HCT116 (cell line): ENCODE measurements around the gene SLAMF8. TPM values are rescaled to one million over a fixed set of nuclear protein-coding genes. Genes with fewer than 3 reads are reported as not detected.

Experiments
- ATAC-seq: fragments of 200-7000 bp; cut with Tn5 transposase; 2 replicates; pipeline ENCODE4 v1.9.1; 2020; ENCODE audit warnings: mild to moderate bottlenecking, moderate library complexity
- BruUV-seq: library from RNA; stranded (reverse); fragments of 400-500 nt; replicated peaks from 2 replicates; lab custom pipeline; 2021; lab: Mats Ljungman, UMichigan
- CTCF ChIA-PET: fragments of 300-600 bp; sonication (Branson Sonifier 250); formaldehyde crosslinking; loops from one replicate; lab custom pipeline; 2021; ENCODE audit warnings: antibody characterized with exemption; lab: Charles Lee
- POLR2A ChIA-PET: fragments of 300-600, 350-600 bp; sonication (Branson Sonifier 250); formaldehyde crosslinking; loops from one replicate; lab custom pipeline; 2021; ENCODE audit warnings: antibody characterized with exemption; lab: Charles Lee
- RAD21 ChIA-PET, 2 experiments: fragments of 300-600 bp; sonication (Branson Sonifier 250); formaldehyde crosslinking; loops; one replicate each; lab custom pipeline; 2023; ENCODE audit warnings: low total read pairs in 2 of 2; ENCODE audit not compliant: uncharacterized antibody in 2 of 2, unreplicated experiment in 2 of 2, low non-redundant PET in 1 of 2; lab: Charles Lee
- DNase-seq: peaks from one replicate; pipeline ENCODE4 v3.0.0-alpha.2; 2010; ENCODE audit warnings: low read depth, low spot score
- H2AFZ ChIP-seq: fragments of 200-600 bp; shearing (Covaris generic), sonication (generic); 2 replicates; pipeline ENCODE4 v1.6.1; 2017; ENCODE audit warnings: low read depth, mixed run types, mixed read lengths, antibody characterized with exemption, low read length; ENCODE audit not compliant: poor library complexity, severe bottlenecking
- H3K27ac ChIP-seq: 2 replicates; pipeline ENCODE4 v1.5.1; 2012; ENCODE audit warnings: low read depth, low read length
- H3K27me3 ChIP-seq: fragments of 200-600 bp; sonication (generic); 2 replicates; pipeline ENCODE4 v1.6.1; 2016; ENCODE audit warnings: mixed run types, low read length, mixed read lengths; ENCODE audit not compliant: insufficient read depth
- H3K36me3 ChIP-seq, 2 experiments: fragments of 200-500 bp in 1 of 2; fragments of 200-600 bp in 1 of 2; sonication (Bioruptor generic) in 1 of 2; sonication (generic) in 1 of 2; 2 replicates each; pipeline versions ENCODE4 v1.5.1 to v1.6.1; 2014 to 2016; ENCODE audit warnings: low read length in 2 of 2, inconsistent platforms in 1 of 2, mixed read lengths in 1 of 2, mixed run types in 1 of 2; ENCODE audit not compliant: insufficient read depth in 2 of 2, control insufficient read depth in 1 of 2
- H3K4me1 ChIP-seq, 2 experiments: fragments of 200-600 bp in 1 of 2; sonication (generic) in 1 of 2; 2 replicates each; pipeline versions ENCODE4 v1.5.1 to v1.6.1; 2012 to 2017; ENCODE audit warnings: low read length in 2 of 2, inconsistent platforms in 1 of 2, mild to moderate bottlenecking in 1 of 2, mixed read lengths in 1 of 2, mixed run types in 1 of 2, moderate library complexity in 1 of 2; ENCODE audit not compliant: insufficient read depth in 2 of 2, control insufficient read depth in 1 of 2
- H3K4me2 ChIP-seq: fragments of 200-600 bp; sonication (generic); 2 replicates; pipeline ENCODE4 v1.6.1; 2017; ENCODE audit warnings: mixed run types, low read length, mixed read lengths
- H3K4me3 ChIP-seq, 2 experiments: fragments of 200-600 bp in 1 of 2; sonication (generic) in 1 of 2; replicated peaks in 1 of 2; 2 replicates each; pipeline ENCODE4 v1.5.1; 2011 to 2016; ENCODE audit warnings: low read length in 2 of 2, control low read depth in 1 of 2, low read depth in 1 of 2, mild to moderate bottlenecking in 1 of 2, mixed read lengths in 1 of 2, mixed run types in 1 of 2
- H3K79me2 ChIP-seq: fragments of 200-600 bp; sonication (generic); 2 replicates; pipeline ENCODE4 v1.6.1; 2017; ENCODE audit warnings: mild to moderate bottlenecking, mixed run types, low read length, moderate library complexity, mixed read lengths; ENCODE audit not compliant: insufficient read depth
- H3K9ac ChIP-seq: fragments of 200-600 bp; sonication (generic); 2 replicates; pipeline ENCODE4 v1.6.1; 2016; ENCODE audit warnings: low read length, mixed read lengths
- H3K9me2 ChIP-seq: fragments of 200-600 bp; sonication (generic), shearing (Covaris generic); 2 replicates; pipeline ENCODE4 v1.6.1; 2017; ENCODE audit warnings: mixed run types, mild to moderate bottlenecking, moderate library complexity; ENCODE audit not compliant: insufficient read depth
- H3K9me3 ChIP-seq, 2 experiments: fragments of 200-500 bp in 1 of 2; fragments of 200-600 bp in 1 of 2; sonication (Bioruptor generic) in 1 of 2; sonication (generic) in 1 of 2; 2 replicates each; pipeline ENCODE4 v1.6.1; 2014 to 2017; ENCODE audit warnings: low read length in 2 of 2, mixed read lengths in 2 of 2, inconsistent platforms in 1 of 2, low read depth in 1 of 2, mild to moderate bottlenecking in 1 of 2, mixed run types in 1 of 2, moderate library complexity in 1 of 2; ENCODE audit not compliant: control insufficient read depth in 1 of 2, insufficient read depth in 1 of 2
- H4K20me1 ChIP-seq: fragments of 200-600 bp; sonication (generic), shearing (Covaris generic); 2 replicates; pipeline ENCODE4 v1.6.1; 2017; ENCODE audit warnings: mixed run types, mild to moderate bottlenecking, moderate library complexity; ENCODE audit not compliant: insufficient read depth
- CBX3 ChIP-seq: IDR thresholded peaks from 2 replicates; pipeline ENCODE4 v1.6.1; 2012; ENCODE audit warnings: low read depth
- CEBPB ChIP-seq: IDR thresholded peaks from 2 replicates; pipeline ENCODE4 v1.6.1; 2012; ENCODE audit warnings: low read depth
- JUND ChIP-seq: IDR thresholded peaks from 2 replicates; pipeline ENCODE4 v1.6.1; 2012
- POLR2A ChIP-seq: IDR thresholded peaks from 2 replicates; pipeline ENCODE4 v1.7.0; 2011; ENCODE audit warnings: borderline replicate concordance; ENCODE audit not compliant: insufficient read depth, insufficient read length; ENCODE audit errors: extremely low read depth
- RAD21 ChIP-seq: IDR thresholded peaks from 2 replicates; pipeline ENCODE4 v1.6.1; 2012; ENCODE audit warnings: low read depth, mild to moderate bottlenecking
- SIN3A ChIP-seq: IDR thresholded peaks from 2 replicates; pipeline ENCODE4 v1.6.1; 2012; ENCODE audit warnings: low read depth
- SP1 ChIP-seq: IDR thresholded peaks from 2 replicates; pipeline ENCODE4 v1.6.1; 2012; ENCODE audit warnings: low read depth
- TCF7L2 ChIP-seq: IDR thresholded peaks from 2 replicates; pipeline ENCODE4 v1.7.0; 2011; ENCODE audit warnings: borderline replicate concordance, inconsistent platforms; ENCODE audit not compliant: insufficient read depth, insufficient read length; ENCODE audit errors: extremely low read depth
- YY1 ChIP-seq: IDR thresholded peaks from 2 replicates; pipeline ENCODE4 v1.6.1; 2011; ENCODE audit warnings: low read length, low read depth, moderate library complexity, mild to moderate bottlenecking; ENCODE audit not compliant: insufficient replicate concordance; ENCODE audit errors: extremely low read depth
- ZNF274 ChIP-seq: fragments of 200-500 bp; sonication (Bioruptor generic); IDR thresholded peaks from 2 replicates; pipeline ENCODE4 v1.6.1; 2014; ENCODE audit warnings: mild to moderate bottlenecking, low read depth, low read length, inconsistent platforms
- intact Hi-C: fragments of 100-400 bp; cut with micrococcal nuclease; formaldehyde crosslinking; loops from 2 replicates; pipeline ENCODE4 v1.10.0; 2022
- total RNA-seq: library from RNA; stranded (reverse); gene quantifications from one replicate; pipeline ENCODE4 v1.2.1, GENCODE V29; 2021; ENCODE audit not compliant: unreplicated experiment
- TF ChIP-seq, protein P1 (sequence below), 3 experiments: fragments of 200-600 bp in 1 of 3; sonication (generic) in 1 of 3; IDR thresholded peaks in 2 of 3; conservative IDR thresholded peaks in 1 of 3; 2 replicates each; pipeline ENCODE4 v1.5.1; 2012 to 2017; ENCODE audit warnings: low read depth in 2 of 3, low read length in 2 of 3, antibody characterized with exemption in 1 of 3, borderline replicate concordance in 1 of 3, control low read depth in 1 of 3, mild to moderate bottlenecking in 1 of 3, mixed read lengths in 1 of 3, mixed run types in 1 of 3, moderate library complexity in 1 of 3; ENCODE audit not compliant: insufficient read depth in 1 of 3
- TF ChIP-seq, protein P2 (sequence below): IDR thresholded peaks from 2 replicates; pipeline ENCODE4 v1.6.1; 2012
- TF ChIP-seq, protein P3 (sequence below): IDR thresholded peaks from 2 replicates; pipeline ENCODE4 v1.6.1; 2012; ENCODE audit warnings: low read depth

SLAMF8 gene
- total RNA-seq, 1 experiment from 2014 or later, result not detected

GRCh38 chr1:159861218-159861617, 34.5 kb downstream of the SLAMF8 start:
- H3K4me2 ChIP-seq, result no peak overlapping the region
- no peaks in the 10 kb centered on the region for H4K20me1 ChIP-seq
- H3K9ac ChIP-seq, result no peak overlapping the region
- H3K9me3 ChIP-seq, result no peaks in the 10 kb centered on the region
- no TSS peak for BruUV-seq
- ATAC-seq (no peak), DNase-seq (no peak)
- no peaks in the 10 kb centered on the region for H3K79me2 ChIP-seq
- peaks cover 9 to 12% of the 10 kb centered on the region in 2 experiments for H3K4me1 ChIP-seq
- RAD21 ChIA-PET, result no interaction called here
- intact Hi-C loops, result no loop called here
- POLR2A ChIA-PET, result interaction anchor here (0.6 kb wide), 1 partner anchor 41 kb away, joined by 3 read pairs; no protein-coding TSS in a partner anchor
- no peaks in the 10 kb centered on the region for H3K9me2 ChIP-seq
- H3K27ac ChIP-seq, result no peak overlapping the region
- no peak overlapping the region for H2AFZ ChIP-seq
- no peak overlapping the region for H3K4me3 ChIP-seq
- CTCF ChIA-PET, result no interaction called here
- H3K36me3 ChIP-seq, result no peaks in the 10 kb centered on the region
- H3K27me3 ChIP-seq, result no peaks in the 10 kb centered on the region; the same call in 1 of the 2 replicates
- TF ChIP-seq RAD21, result no peak
- TF ChIP-seq, all 23 proteins: peak for 0

DNA sequence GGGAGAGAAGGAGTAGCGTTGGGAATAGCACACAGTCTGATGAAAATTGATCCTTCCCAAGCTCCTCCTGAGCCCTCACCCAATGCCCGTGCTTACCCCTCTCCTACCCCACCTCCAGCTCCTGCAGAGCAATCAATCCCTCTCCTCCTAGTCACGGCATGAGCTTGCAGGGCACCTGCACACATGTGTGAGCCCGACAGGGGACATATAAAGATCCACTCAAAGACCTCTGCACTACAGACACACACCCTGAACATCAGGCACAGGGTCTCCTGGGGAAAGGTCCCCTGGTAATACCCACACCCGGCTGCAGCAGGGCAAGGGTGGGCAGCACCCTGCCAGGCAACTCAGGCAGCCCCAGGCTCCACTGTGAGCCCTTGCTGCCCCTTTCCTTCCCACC, 35.4 kb downstream of the SLAMF8 start:
- H3K27me3 ChIP-seq, result no peaks in the 10 kb centered on the region; the same call in 1 of the 2 replicates
- no peaks in the 10 kb centered on the region for H3K36me3 ChIP-seq
- no peak overlapping the region for H3K9ac ChIP-seq
- BruUV-seq, result no TSS peak
- no peak for DNase-seq
- TF ChIP-seq, protein P1, sequence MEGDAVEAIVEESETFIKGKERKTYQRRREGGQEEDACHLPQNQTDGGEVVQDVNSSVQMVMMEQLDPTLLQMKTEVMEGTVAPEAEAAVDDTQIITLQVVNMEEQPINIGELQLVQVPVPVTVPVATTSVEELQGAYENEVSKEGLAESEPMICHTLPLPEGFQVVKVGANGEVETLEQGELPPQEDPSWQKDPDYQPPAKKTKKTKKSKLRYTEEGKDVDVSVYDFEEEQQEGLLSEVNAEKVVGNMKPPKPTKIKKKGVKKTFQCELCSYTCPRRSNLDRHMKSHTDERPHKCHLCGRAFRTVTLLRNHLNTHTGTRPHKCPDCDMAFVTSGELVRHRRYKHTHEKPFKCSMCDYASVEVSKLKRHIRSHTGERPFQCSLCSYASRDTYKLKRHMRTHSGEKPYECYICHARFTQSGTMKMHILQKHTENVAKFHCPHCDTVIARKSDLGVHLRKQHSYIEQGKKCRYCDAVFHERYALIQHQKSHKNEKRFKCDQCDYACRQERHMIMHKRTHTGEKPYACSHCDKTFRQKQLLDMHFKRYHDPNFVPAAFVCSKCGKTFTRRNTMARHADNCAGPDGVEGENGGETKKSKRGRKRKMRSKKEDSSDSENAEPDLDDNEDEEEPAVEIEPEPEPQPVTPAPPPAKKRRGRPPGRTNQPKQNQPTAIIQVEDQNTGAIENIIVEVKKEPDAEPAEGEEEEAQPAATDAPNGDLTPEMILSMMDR (IDR thresholded peaks at IDR 0.05 in 2 of 3, conservative IDR thresholded peaks at IDR 0.05 in 1 of 3; ENCODE audit: borderline replicate concordance in 1 of 3, insufficient read depth in 1 of 3, low read depth in 2 of 3, low read length in 2 of 3), result no peak
- TF ChIP-seq JUND (no peak), SP1 (no peak), YY1 (no peak), POLR2A (no peak), SIN3A (no peak), CEBPB (no peak), CBX3 (no peak), TCF7L2 (no peak), ZNF274 (no peak)
- TF ChIP-seq, protein P2, sequence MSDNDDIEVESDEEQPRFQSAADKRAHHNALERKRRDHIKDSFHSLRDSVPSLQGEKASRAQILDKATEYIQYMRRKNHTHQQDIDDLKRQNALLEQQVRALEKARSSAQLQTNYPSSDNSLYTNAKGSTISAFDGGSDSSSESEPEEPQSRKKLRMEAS, result no peak
- TF ChIP-seq, protein P3, sequence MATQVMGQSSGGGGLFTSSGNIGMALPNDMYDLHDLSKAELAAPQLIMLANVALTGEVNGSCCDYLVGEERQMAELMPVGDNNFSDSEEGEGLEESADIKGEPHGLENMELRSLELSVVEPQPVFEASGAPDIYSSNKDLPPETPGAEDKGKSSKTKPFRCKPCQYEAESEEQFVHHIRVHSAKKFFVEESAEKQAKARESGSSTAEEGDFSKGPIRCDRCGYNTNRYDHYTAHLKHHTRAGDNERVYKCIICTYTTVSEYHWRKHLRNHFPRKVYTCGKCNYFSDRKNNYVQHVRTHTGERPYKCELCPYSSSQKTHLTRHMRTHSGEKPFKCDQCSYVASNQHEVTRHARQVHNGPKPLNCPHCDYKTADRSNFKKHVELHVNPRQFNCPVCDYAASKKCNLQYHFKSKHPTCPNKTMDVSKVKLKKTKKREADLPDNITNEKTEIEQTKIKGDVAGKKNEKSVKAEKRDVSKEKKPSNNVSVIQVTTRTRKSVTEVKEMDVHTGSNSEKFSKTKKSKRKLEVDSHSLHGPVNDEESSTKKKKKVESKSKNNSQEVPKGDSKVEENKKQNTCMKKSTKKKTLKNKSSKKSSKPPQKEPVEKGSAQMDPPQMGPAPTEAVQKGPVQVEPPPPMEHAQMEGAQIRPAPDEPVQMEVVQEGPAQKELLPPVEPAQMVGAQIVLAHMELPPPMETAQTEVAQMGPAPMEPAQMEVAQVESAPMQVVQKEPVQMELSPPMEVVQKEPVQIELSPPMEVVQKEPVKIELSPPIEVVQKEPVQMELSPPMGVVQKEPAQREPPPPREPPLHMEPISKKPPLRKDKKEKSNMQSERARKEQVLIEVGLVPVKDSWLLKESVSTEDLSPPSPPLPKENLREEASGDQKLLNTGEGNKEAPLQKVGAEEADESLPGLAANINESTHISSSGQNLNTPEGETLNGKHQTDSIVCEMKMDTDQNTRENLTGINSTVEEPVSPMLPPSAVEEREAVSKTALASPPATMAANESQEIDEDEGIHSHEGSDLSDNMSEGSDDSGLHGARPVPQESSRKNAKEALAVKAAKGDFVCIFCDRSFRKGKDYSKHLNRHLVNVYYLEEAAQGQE, result no peak
- TF ChIP-seq, all 23 proteins: peak for 0
- H3K27ac ChIP-seq, result no peak overlapping the region
- H3K9me3 ChIP-seq, result no peaks in the 10 kb centered on the region
- ChIA-PET RAD21 (no interaction called here), CTCF (no interaction called here), POLR2A (no interaction called here)
- no peaks in the 10 kb centered on the region for H3K9me2 ChIP-seq
- intact Hi-C loops, result no loop called here
- H2AFZ ChIP-seq, result no peak overlapping the region
- H3K4me2 ChIP-seq, result no peak overlapping the region
- peaks cover under 1 to 12% of the 10 kb centered on the region in 2 experiments; a peak in 3 of 4 replicates for H3K4me1 ChIP-seq
- H3K4me3 ChIP-seq, result no peak overlapping the region
- H4K20me1 ChIP-seq, result no peaks in the 10 kb centered on the region
- no peak for ATAC-seq
- H3K79me2 ChIP-seq, result no peaks in the 10 kb centered on the region
